ENCODE results near the gene CNIH2. TPM values are rescaled to one million over a fixed set of nuclear protein-coding genes. Genes with fewer than 3 reads are reported as not detected.
A peak's percentile ranks its signal among the peaks of the same experiment; 100 is the strongest.

CNIH2 gene
- 4.5 and 5.8 TPM in 2 replicates for total RNA-seq (2014; rRNA removed; shearing (Covaris generic))

- Histone ChIP-seq H3K36me3 (peaks cover 5% of the 10 kb centered on the region; the same call in 1 of the 2 replicates), H3K4me1 (peaks cover 27% of the 10 kb centered on the region), H3K27me3 (no peaks in the 10 kb centered on the region), H3K4me3 (peak within 1 kb of the TSS; percentile 45), H3K9me3 (replicated peaks) (no peaks in the 10 kb centered on the region), H3K27ac (no peak within 1 kb of the TSS)
- peak in 1 of 2 experiments; percentile 50 for DNase-seq
Observed at GRCh38 chr11:66277471-66278362, at the start of gene CNIH2. Gene CNIH2, plus strand, starts transcription at chr11:66278175. Its CDS starts 282 bp downstream, at chr11:66278457.

- Histone ChIP-seq H3K27ac (no peak overlapping the region), H3K36me3 (peaks cover 2% of the 10 kb centered on the region; the same call in 1 of the 2 replicates), H3K9me3 (replicated peaks) (no peaks in the 10 kb centered on the region), H3K4me1 (no peaks in the 10 kb centered on the region), H3K27me3 (no peaks in the 10 kb centered on the region), H3K4me3 (no peak overlapping the region)
- DNase-seq: no peak
Observed at GRCh38 chr11:66228521-66228920, 49.5 kb upstream of the CNIH2 start.

GRCh38 chr11:66230156-66230555 lies 47.8 kb upstream of the CNIH2 start:
- H3K27ac ChIP-seq: no peak overlapping the region
- no peak overlapping the region for H3K4me3 ChIP-seq
- no peaks in the 10 kb centered on the region for H3K9me3 ChIP-seq (replicated peaks)
- no peaks in the 10 kb centered on the region for H3K4me1 ChIP-seq
- no peaks in the 10 kb centered on the region for H3K27me3 ChIP-seq
- no peak for DNase-seq
- peaks cover 2% of the 10 kb centered on the region; the same call in 1 of the 2 replicates for H3K36me3 ChIP-seq

- no peak for DNase-seq
- H3K27me3 ChIP-seq: no peaks in the 10 kb centered on the region
- no peak overlapping the region for H3K4me3 ChIP-seq
- no peak overlapping the region for H3K27ac ChIP-seq
- H3K9me3 ChIP-seq (replicated peaks): no peaks in the 10 kb centered on the region
- peaks cover 2% of the 10 kb centered on the region; the same call in 1 of the 2 replicates for H3K36me3 ChIP-seq
- no peaks in the 10 kb centered on the region for H3K4me1 ChIP-seq
Observed at GRCh38 chr11:66230978-66231377, 47.0 kb upstream of the CNIH2 start.

GRCh38 chr11:66231561-66231960 lies 46.4 kb upstream of the CNIH2 start:
- H3K27ac ChIP-seq: no peak overlapping the region
- H3K36me3 ChIP-seq: peaks cover 2% of the 10 kb centered on the region; the same call in 1 of the 2 replicates
- H3K9me3 ChIP-seq (replicated peaks): no peaks in the 10 kb centered on the region
- DNase-seq: no peak
- no peaks in the 10 kb centered on the region for H3K27me3 ChIP-seq
- no peak overlapping the region for H3K4me3 ChIP-seq
- H3K4me1 ChIP-seq: no peaks in the 10 kb centered on the region

GRCh38 chr11:66232769-66233168 lies 45.2 kb upstream of the CNIH2 start:
- no peaks in the 10 kb centered on the region for H3K4me1 ChIP-seq
- H3K36me3 ChIP-seq: peaks cover 2% of the 10 kb centered on the region; the same call in 1 of the 2 replicates
- no peaks in the 10 kb centered on the region for H3K9me3 ChIP-seq (replicated peaks)
- no peaks in the 10 kb centered on the region for H3K27me3 ChIP-seq
- H3K27ac ChIP-seq: no peak overlapping the region
- H3K4me3 ChIP-seq: no peak overlapping the region
- no peak for DNase-seq

- H3K4me1 ChIP-seq: no peaks in the 10 kb centered on the region
- peaks cover 2% of the 10 kb centered on the region; the same call in 1 of the 2 replicates for H3K36me3 ChIP-seq
- no peak for DNase-seq
- H3K4me3 ChIP-seq: no peak overlapping the region
- no peaks in the 10 kb centered on the region for H3K27me3 ChIP-seq
- H3K9me3 ChIP-seq (replicated peaks): no peaks in the 10 kb centered on the region
- H3K27ac ChIP-seq: no peak overlapping the region
Observed at GRCh38 chr11:66233301-66233700, 44.7 kb upstream of the CNIH2 start.

- peaks cover 2% of the 10 kb centered on the region; the same call in 1 of the 2 replicates for H3K36me3 ChIP-seq
- no peaks in the 10 kb centered on the region for H3K4me1 ChIP-seq
- no peak for DNase-seq
- H3K9me3 ChIP-seq (replicated peaks): no peaks in the 10 kb centered on the region
- H3K27ac ChIP-seq: no peak overlapping the region
- H3K27me3 ChIP-seq: no peaks in the 10 kb centered on the region
- H3K4me3 ChIP-seq: no peak overlapping the region
Observed at GRCh38 chr11:66235141-66235540, 42.8 kb upstream of the CNIH2 start.

GRCh38 chr11:66237867-66238266 lies 40.1 kb upstream of the CNIH2 start:
- Histone ChIP-seq H3K4me1 (no peaks in the 10 kb centered on the region), H3K27me3 (no peaks in the 10 kb centered on the region), H3K9me3 (replicated peaks) (no peaks in the 10 kb centered on the region), H3K36me3 (peaks cover 2% of the 10 kb centered on the region; the same call in 1 of the 2 replicates), H3K4me3 (no peak overlapping the region), H3K27ac (no peak overlapping the region)
- DNase-seq: no peak

GRCh38 chr11:66238786-66239413 lies 39.1 kb upstream of the CNIH2 start:
- H3K27me3 ChIP-seq: no peaks in the 10 kb centered on the region
- H3K4me3 ChIP-seq: no peak overlapping the region
- no peaks in the 10 kb centered on the region for H3K9me3 ChIP-seq (replicated peaks)
- H3K27ac ChIP-seq: no peak overlapping the region
- DNase-seq: no peak
- H3K36me3 ChIP-seq: no peaks in the 10 kb centered on the region; the same call in 1 of the 2 replicates
- no peaks in the 10 kb centered on the region for H3K4me1 ChIP-seq

GRCh38 chr11:66239511-66239910 lies 38.5 kb upstream of the CNIH2 start:
- DNase-seq: no peak
- Histone ChIP-seq H3K4me3 (no peak overlapping the region), H3K9me3 (replicated peaks) (no peaks in the 10 kb centered on the region), H3K4me1 (no peaks in the 10 kb centered on the region), H3K36me3 (no peaks in the 10 kb centered on the region; the same call in 1 of the 2 replicates), H3K27me3 (no peaks in the 10 kb centered on the region), H3K27ac (no peak overlapping the region)

GRCh38 chr11:66239998-66240780 lies 37.8 kb upstream of the CNIH2 start:
- Histone ChIP-seq H3K27ac (no peak overlapping the region), H3K36me3 (no peaks in the 10 kb centered on the region)
- DNase-seq: no peak

GRCh38 chr11:66240781-66241136 lies 37.2 kb upstream of the CNIH2 start:
- no peaks in the 10 kb centered on the region for H3K27me3 ChIP-seq
- no peak overlapping the region for H3K27ac ChIP-seq
- H3K36me3 ChIP-seq: no peaks in the 10 kb centered on the region
- no peaks in the 10 kb centered on the region for H3K4me1 ChIP-seq
- H3K9me3 ChIP-seq (replicated peaks): no peaks in the 10 kb centered on the region
- no peak overlapping the region for H3K4me3 ChIP-seq
- DNase-seq: no peak

More at GRCh38 chr11:66239998-66240780, 37.8 kb upstream of the CNIH2 start:
- Histone ChIP-seq H3K4me3 (no peak overlapping the region), H3K9me3 (replicated peaks) (no peaks in the 10 kb centered on the region), H3K4me1 (no peaks in the 10 kb centered on the region), H3K27me3 (no peaks in the 10 kb centered on the region)

- Histone ChIP-seq H3K27me3 (no peaks in the 10 kb centered on the region), H3K4me1 (no peaks in the 10 kb centered on the region), H3K36me3 (no peaks in the 10 kb centered on the region), H3K9me3 (replicated peaks) (no peaks in the 10 kb centered on the region), H3K27ac (no peak overlapping the region), H3K4me3 (no peak overlapping the region)
- DNase-seq: no peak
Observed at GRCh38 chr11:66242095-66242765, 35.7 kb upstream of the CNIH2 start.

Data from SJCRH30 (cell line).